Measurements from ENCODE around the gene SH3PXD2B. TPM values are rescaled to one million over a fixed set of nuclear protein-coding genes. Genes with fewer than 3 reads are reported as not detected.

SH3PXD2B gene
- total and polyA plus RNA-seq, 10 donors: 2.0 to 31.8 (median 9.9) TPM

- H3K36me3 ChIP-seq: no peaks in the 10 kb centered on the region
- intact Hi-C loops (cut with DNase I; ENCODE audit: low total_unique reads): no loop called here
- WGBS, 5 donors: 74 to 89% (median 79%) methylated on average over 2 of the region's 2 CpGs
- DNase-seq: no peak
- peaks cover 0 to 25% (median 1%) of the 10 kb centered on the region in 6 donors for H3K4me1 ChIP-seq
- peak overlapping the region in 1 of 8 donors; percentile 70 for H3K27ac ChIP-seq
- H3K4me3 ChIP-seq: no peak overlapping the region
- peaks cover 0 to 24% (median 0%) of the 10 kb centered on the region in 7 donors for H3K27me3 ChIP-seq (replicated peaks in 1 of 7)
- TF ChIP-seq POLR2AphosphoS5 (IDR thresholded peaks at IDR 0.05): no peak
- no peak for TF ChIP-seq POLR2A (IDR thresholded peaks at IDR 0.05)
- no peak for TF ChIP-seq CTCF (IDR thresholded peaks at IDR 0.05 in 8 of 11, conservative IDR thresholded peaks at IDR 0.05 in 3 of 11)
- H3K9me3 ChIP-seq: no peaks in the 10 kb centered on the region
Measured at GRCh38 chr5:172430354-172430753, 24.0 kb downstream of the SH3PXD2B start.

- Histone ChIP-seq H3K27ac (peak overlapping the region in 4 of 8 donors; percentile 33 to 70 (median 60)), H3K4me1 (peaks cover 0 to 25% (median 1%) of the 10 kb centered on the region in 6 donors), H3K4me3 (no peak overlapping the region), H3K36me3 (no peaks in the 10 kb centered on the region), H3K9me3 (no peaks in the 10 kb centered on the region), H3K27me3 (replicated peaks in 1 of 7) (peaks cover 0 to 27% (median 0%) of the 10 kb centered on the region in 7 donors)
- intact Hi-C loops (cut with DNase I; ENCODE audit: low total_unique reads): no loop called here
- DNase-seq: no peak
- TF ChIP-seq POLR2AphosphoS5 (IDR thresholded peaks at IDR 0.05) (peak in 1 of 3 donors; percentile 11), POLR2A (IDR thresholded peaks at IDR 0.05) (no peak), CTCF (IDR thresholded peaks at IDR 0.05 in 8 of 11, conservative IDR thresholded peaks at IDR 0.05 in 3 of 11) (no peak)
- WGBS, 5 donors: 36 to 48% (median 38%) methylated on average over 7 to 8 of the region's 8 CpGs
Measured at GRCh38 chr5:172429201-172429940, 25.0 kb downstream of the SH3PXD2B start.

GRCh38 chr5:172428224-172429166 is 25.8 kb downstream of the SH3PXD2B start:
- peak overlapping the region in 4 of 8 donors; percentile 33 to 70 (median 60) for H3K27ac ChIP-seq
- no peak for DNase-seq
- H3K27me3 ChIP-seq (replicated peaks in 1 of 7): peaks cover 0 to 27% (median 0%) of the 10 kb centered on the region in 7 donors
- no peak overlapping the region for H3K4me3 ChIP-seq
- no peaks in the 10 kb centered on the region for H3K36me3 ChIP-seq
- no peak for TF ChIP-seq POLR2A (IDR thresholded peaks at IDR 0.05)
- no peak for TF ChIP-seq POLR2AphosphoS5 (IDR thresholded peaks at IDR 0.05)
- no peak for TF ChIP-seq CTCF (IDR thresholded peaks at IDR 0.05 in 8 of 11, conservative IDR thresholded peaks at IDR 0.05 in 3 of 11)
- H3K4me1 ChIP-seq: peaks cover 0 to 25% (median 1%) of the 10 kb centered on the region in 6 donors
- 71 to 75% (median 73%) methylated on average over 12 of the region's 12 CpGs for WGBS, 5 donors
- intact Hi-C loops (cut with DNase I; ENCODE audit: low total_unique reads): no loop called here
- no peaks in the 10 kb centered on the region for H3K9me3 ChIP-seq
